Suppressor macrophage treated with lipopolysaccharide for 4 hours (primary cell): ENCODE measurements around the gene RAD51B.

Source experiments
- DNase-seq: peaks from one replicate; pipeline ENCODE4 v3.0.0-alpha.2; 2020

The RAD51B gene

GRCh38 chr14:68521961-68522509 is 702.5 kb downstream of the RAD51B start:
- no peak for DNase-seq

GRCh38 chr14:68522510-68523325 is 703.1 kb downstream of the RAD51B start:
- DNase-seq: no peak

- no peak for DNase-seq
Observed at GRCh38 chr14:68523326-68523610, 703.7 kb downstream of the RAD51B start.

GRCh38 chr14:68523989-68524725 is 704.6 kb downstream of the RAD51B start:
- no peak for DNase-seq

GRCh38 chr14:68525516-68525915 is 705.9 kb downstream of the RAD51B start:
- no peak for DNase-seq

- peak; percentile 64 for DNase-seq
Observed at GRCh38 chr14:68526512-68527091, 707.0 kb downstream of the RAD51B start.

- peak; percentile 44 for DNase-seq
Observed at GRCh38 chr14:68527329-68527851, 707.8 kb downstream of the RAD51B start.

GRCh38 chr14:68528040-68528687 is 708.6 kb downstream of the RAD51B start:
- DNase-seq: peak; percentile 71

GRCh38 chr14:68530443-68530842 is 710.9 kb downstream of the RAD51B start:
- DNase-seq: no peak

- no peak for DNase-seq
Observed at GRCh38 chr14:68532496-68532895, 712.9 kb downstream of the RAD51B start.

GRCh38 chr14:68534276-68534675 is 714.7 kb downstream of the RAD51B start:
- no peak for DNase-seq

GRCh38 chr14:68535404-68536017 is 715.9 kb downstream of the RAD51B start:
- no peak for DNase-seq

- DNase-seq: no peak
Observed at GRCh38 chr14:68536018-68536410, 716.4 kb downstream of the RAD51B start.

- no peak for DNase-seq
Observed at GRCh38 chr14:68538639-68539038, 719.1 kb downstream of the RAD51B start.

- no peak for DNase-seq
Observed at GRCh38 chr14:68539241-68539737, 719.7 kb downstream of the RAD51B start.

- DNase-seq: no peak
Observed at GRCh38 chr14:68539789-68540188, 720.2 kb downstream of the RAD51B start.

GRCh38 chr14:68541178-68541896 is 721.8 kb downstream of the RAD51B start:
- no peak for DNase-seq

- no peak for DNase-seq
Observed at GRCh38 chr14:68542346-68542745, 722.8 kb downstream of the RAD51B start.

- no peak for DNase-seq
Observed at GRCh38 chr14:68543516-68543915, 723.9 kb downstream of the RAD51B start.

GRCh38 chr14:68544081-68544892 is 724.7 kb downstream of the RAD51B start:
- peak; percentile 74 for DNase-seq

GRCh38 chr14:68546839-68547238 is 727.3 kb downstream of the RAD51B start:
- DNase-seq: peak; percentile 37
